GM12865 (cell line): Measurements from ENCODE around the gene SIGLEC9.

Experiments used
- DNase-seq: peaks from one replicate; pipeline ENCODE4 v3.0.0; 2010; ENCODE audit warnings: low read depth
- H3K4me3 ChIP-seq: 2 replicates; pipeline ENCODE4 v1.5.1; 2011; ENCODE audit warnings: mild to moderate bottlenecking, low read depth, low read length, control low read depth
- TF ChIP-seq, protein P1 (sequence below): IDR thresholded peaks from 2 replicates; pipeline ENCODE4 v1.5.1; 2011; ENCODE audit warnings: low read length, control low read depth, low read depth, inconsistent platforms; ENCODE audit not compliant: insufficient read depth; ENCODE audit errors: missing control alignments

SIGLEC9 gene

DNA sequence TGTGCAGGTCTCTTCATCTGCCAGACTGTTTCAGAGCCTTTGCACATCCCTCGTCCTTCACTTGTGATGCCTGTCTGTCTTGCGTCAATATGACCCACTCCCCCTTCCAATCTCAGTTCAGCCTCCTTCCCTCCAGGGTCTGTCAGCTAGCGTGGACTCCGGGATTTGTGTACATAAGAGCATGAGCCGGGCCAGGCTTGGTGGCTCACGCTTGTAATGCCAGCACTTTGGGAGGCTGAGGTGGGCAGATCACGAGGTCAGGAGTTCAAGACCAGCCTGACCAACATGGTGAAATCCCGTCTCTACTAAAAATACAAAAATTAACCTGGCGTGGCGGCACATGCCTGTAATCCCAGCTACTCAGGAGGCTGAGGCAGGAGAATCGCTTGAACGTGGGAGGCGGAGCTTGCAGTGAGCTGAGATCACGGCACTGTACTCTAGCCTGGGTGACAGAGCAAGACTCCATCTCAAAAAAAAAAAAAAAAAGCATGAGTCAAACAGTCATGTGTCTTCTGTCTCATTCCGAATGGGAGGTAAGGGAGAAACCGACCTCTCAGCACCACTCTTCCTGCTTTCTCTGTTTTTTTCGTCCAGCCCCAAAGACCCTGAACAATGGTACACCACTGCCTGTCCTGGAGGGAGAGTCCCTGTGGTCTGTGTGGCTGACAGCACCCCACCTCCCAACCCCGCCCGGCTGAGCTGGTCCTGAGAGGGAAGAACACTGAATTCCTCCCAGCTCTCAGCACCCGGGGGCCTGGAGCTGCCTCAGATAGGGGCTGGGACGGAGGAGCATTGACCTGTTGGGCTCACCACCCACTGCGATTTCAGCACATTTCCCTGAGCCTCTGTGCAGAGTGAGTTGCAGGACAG, 2.4 kb upstream of the SIGLEC9 start:
- TF ChIP-seq, protein P1, sequence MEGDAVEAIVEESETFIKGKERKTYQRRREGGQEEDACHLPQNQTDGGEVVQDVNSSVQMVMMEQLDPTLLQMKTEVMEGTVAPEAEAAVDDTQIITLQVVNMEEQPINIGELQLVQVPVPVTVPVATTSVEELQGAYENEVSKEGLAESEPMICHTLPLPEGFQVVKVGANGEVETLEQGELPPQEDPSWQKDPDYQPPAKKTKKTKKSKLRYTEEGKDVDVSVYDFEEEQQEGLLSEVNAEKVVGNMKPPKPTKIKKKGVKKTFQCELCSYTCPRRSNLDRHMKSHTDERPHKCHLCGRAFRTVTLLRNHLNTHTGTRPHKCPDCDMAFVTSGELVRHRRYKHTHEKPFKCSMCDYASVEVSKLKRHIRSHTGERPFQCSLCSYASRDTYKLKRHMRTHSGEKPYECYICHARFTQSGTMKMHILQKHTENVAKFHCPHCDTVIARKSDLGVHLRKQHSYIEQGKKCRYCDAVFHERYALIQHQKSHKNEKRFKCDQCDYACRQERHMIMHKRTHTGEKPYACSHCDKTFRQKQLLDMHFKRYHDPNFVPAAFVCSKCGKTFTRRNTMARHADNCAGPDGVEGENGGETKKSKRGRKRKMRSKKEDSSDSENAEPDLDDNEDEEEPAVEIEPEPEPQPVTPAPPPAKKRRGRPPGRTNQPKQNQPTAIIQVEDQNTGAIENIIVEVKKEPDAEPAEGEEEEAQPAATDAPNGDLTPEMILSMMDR, result no peak
- no peak overlapping the region for H3K4me3 ChIP-seq
- DNase-seq, result no peak

DNA sequence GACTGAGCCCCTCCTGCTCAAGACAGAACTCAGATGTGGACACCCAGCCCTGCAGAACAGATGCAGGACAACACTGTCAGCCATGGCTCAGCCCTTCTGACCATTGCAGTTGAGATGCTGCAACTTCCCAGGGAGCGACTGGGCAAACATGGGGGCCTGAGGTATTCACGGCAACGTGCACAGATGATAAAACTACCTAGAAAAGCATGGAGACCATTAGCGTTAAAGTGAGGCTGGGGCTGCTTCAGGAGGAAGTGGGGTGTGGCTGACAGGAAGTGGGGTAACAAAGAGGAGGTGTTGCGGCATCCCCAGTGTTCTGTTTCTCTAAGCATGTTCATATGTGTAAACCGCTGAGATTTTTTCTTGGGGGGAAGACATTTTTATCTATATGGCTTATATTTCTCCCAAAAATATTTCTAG, 1.3 kb upstream of the SIGLEC9 start:
- TF ChIP-seq, protein P1, result no peak
- DNase-seq, result no peak
- no peak overlapping the region for H3K4me3 ChIP-seq

GRCh38 chr19:51123802-51124201, 904 bp upstream of the SIGLEC9 start:
- TF ChIP-seq, protein P1, result no peak
- DNase-seq, result no peak
- no peak overlapping the region for H3K4me3 ChIP-seq

- TF ChIP-seq, protein P1, result no peak
- H3K4me3 ChIP-seq, result no peak overlapping the region
- no peak for DNase-seq
Observed at GRCh38 chr19:51124216-51124615, 490 bp upstream of the SIGLEC9 start.

DNA sequence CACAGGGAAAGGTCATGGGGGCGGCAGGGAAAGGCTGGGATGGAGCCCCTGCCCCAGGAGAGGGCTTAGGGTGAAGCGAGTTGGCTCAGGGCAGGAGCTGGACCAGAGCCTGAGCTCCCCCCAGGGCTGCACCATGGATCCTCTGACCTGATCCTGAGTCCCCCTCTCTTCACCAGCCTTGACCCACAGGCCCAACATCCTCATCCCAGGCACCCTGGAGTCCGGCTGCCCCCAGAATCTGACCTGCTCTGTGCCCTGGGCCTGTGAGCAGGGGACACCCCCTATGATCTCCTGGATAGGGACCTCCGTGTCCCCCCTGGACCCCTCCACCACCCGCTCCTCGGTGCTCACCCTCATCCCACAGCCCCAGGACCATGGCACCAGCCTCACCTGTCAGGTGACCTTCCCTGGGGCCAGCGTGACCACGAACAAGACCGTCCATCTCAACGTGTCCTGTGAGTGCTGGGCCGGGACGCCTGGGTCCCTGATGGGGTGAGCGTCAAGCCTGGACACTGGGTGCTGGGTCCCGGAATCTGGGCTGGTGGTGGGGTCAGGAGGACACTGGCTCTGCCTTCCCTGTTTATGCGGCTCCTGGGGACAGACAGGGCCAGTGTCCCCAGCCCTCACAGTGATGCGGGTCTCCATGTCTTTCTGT, 842 bp downstream of the SIGLEC9 start:
- TF ChIP-seq, protein P1, result no peak
- no peak overlapping the region for H3K4me3 ChIP-seq
- no peak for DNase-seq

DNA sequence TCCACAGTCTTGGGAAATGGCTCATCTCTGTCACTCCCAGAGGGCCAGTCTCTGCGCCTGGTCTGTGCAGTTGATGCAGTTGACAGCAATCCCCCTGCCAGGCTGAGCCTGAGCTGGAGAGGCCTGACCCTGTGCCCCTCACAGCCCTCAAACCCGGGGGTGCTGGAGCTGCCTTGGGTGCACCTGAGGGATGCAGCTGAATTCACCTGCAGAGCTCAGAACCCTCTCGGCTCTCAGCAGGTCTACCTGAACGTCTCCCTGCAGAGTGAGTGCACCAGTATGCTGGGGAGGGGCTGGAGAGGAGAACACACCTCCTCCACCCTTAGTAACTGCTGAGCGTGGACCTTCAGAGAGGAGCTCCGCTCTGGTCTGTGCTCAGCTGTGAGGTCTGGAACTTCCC, 2.3 kb downstream of the SIGLEC9 start:
- no peak for DNase-seq
- no peak overlapping the region for H3K4me3 ChIP-seq
- TF ChIP-seq, protein P1, result no peak
